NT2/D1 (cell line): ENCODE measurements around the gene RBM26.

Experiments used
- DNase-seq: peaks from one replicate; pipeline ENCODE4 v3.0.0-alpha.2; 2011; ENCODE audit warnings: low read depth, low spot score
- H3K27me3 ChIP-seq: 2 replicates; pipeline ENCODE4 v1.6.0; 2011; ENCODE audit warnings: mild to moderate bottlenecking; ENCODE audit not compliant: insufficient read length, insufficient read depth
- H3K36me3 ChIP-seq: 2 replicates; pipeline ENCODE4 v1.6.1; 2011; ENCODE audit warnings: mild to moderate bottlenecking, low read length, mixed read lengths; ENCODE audit not compliant: insufficient read depth, insufficient read length
- H3K4me1 ChIP-seq: 2 replicates; pipeline ENCODE4 v1.5.1; 2011; ENCODE audit not compliant: insufficient read depth, insufficient read length
- H3K4me3 ChIP-seq: 2 replicates; pipeline ENCODE4 v1.5.1; 2011; ENCODE audit warnings: low read depth; ENCODE audit not compliant: insufficient read length
- H3K9ac ChIP-seq: 2 replicates; pipeline ENCODE4 v1.6.0; 2011; ENCODE audit warnings: low read depth; ENCODE audit not compliant: insufficient read length
- H3K9me3 ChIP-seq: 2 replicates; pipeline ENCODE4 v1.5.1; 2011; ENCODE audit warnings: mild to moderate bottlenecking, low read length; ENCODE audit not compliant: insufficient read depth
- SUZ12 ChIP-seq: IDR thresholded peaks from 2 replicates; pipeline ENCODE4 v1.6.1; 2011; ENCODE audit not compliant: insufficient read length, insufficient read depth; ENCODE audit errors: extremely low read depth
- YY1 ChIP-seq: IDR thresholded peaks from 2 replicates; pipeline ENCODE4 v1.6.1; 2011; ENCODE audit not compliant: insufficient read length, insufficient read depth
- ZNF274 ChIP-seq: IDR thresholded peaks from 2 replicates; pipeline ENCODE4 v1.6.1; 2011; ENCODE audit warnings: mild to moderate bottlenecking, low read depth, low read length

RBM26 gene

DNA sequence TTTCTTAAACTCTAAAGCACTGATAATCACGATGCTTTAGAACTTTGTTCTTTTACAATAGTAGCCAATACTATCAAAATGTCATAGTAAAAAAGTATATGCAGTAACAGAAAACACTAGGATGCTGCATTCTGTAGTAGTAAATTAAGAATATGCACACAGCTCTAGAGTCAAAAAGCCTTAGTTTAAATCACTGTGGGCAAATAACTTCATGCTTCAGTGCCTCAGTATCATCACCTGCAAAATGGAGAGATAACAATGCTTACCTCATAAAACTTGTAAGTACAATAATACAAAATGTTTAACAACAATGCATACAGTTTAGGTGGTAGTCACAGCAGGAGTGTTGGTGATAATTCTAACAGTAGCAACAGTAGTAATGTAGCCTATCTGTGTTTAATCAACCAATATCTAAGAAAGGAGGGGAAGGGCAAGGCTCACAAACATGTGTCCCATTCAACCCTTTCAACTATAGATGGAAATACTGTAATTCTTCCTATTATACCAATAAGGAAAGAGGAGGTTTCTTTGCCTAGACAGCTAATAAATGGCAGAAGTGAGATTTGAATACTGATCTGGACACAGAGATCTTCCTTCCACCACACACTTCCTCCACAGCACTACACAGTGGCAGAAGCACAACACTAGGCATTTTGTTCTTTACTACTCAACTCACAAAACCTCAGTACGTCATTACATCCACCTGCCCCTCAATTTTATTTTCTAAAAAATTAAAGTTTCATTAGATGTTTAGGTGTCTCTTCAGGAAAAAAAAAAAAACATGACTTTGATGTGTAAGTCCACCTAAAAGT lies 4.6 kb downstream of the RBM26 start:
- H3K4me1 ChIP-seq = no peaks in the 10 kb centered on the region
- peaks cover 11% of the 10 kb centered on the region for H3K9me3 ChIP-seq
- H3K27me3 ChIP-seq = no peaks in the 10 kb centered on the region
- H3K9ac ChIP-seq = no peak overlapping the region
- DNase-seq = no peak
- no peak for TF ChIP-seq YY1
- no peak for TF ChIP-seq SUZ12
- no peak for TF ChIP-seq ZNF274
- no peak overlapping the region for H3K4me3 ChIP-seq
- H3K36me3 ChIP-seq = peaks cover 21% of the 10 kb centered on the region

DNA sequence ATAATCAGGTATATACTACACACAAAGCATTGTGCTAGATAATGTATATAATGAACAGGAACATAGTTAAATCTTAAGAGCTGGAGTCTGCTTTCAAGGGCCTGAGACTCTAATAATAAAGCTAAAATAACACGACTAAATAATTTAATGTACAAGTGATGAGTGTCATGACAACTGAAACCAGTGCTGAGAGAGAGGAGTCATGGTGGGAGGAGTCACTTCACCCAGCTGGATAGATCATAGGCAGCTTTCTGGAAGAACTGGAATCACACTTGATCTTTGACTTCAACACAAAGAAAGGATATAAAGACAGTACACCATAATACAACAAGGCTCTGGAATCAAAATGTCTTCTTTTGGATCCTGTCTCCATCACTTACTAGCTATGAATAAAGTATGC lies 7.1 kb downstream of the RBM26 start:
- Histone ChIP-seq H3K4me1 (no peaks in the 10 kb centered on the region), H3K4me3 (no peak overlapping the region), H3K36me3 (peaks cover 24% of the 10 kb centered on the region), H3K27me3 (no peaks in the 10 kb centered on the region), H3K9me3 (peaks cover 21% of the 10 kb centered on the region), H3K9ac (no peak overlapping the region)
- no peak for DNase-seq
- TF ChIP-seq ZNF274 (no peak), SUZ12 (no peak), YY1 (no peak)

DNA sequence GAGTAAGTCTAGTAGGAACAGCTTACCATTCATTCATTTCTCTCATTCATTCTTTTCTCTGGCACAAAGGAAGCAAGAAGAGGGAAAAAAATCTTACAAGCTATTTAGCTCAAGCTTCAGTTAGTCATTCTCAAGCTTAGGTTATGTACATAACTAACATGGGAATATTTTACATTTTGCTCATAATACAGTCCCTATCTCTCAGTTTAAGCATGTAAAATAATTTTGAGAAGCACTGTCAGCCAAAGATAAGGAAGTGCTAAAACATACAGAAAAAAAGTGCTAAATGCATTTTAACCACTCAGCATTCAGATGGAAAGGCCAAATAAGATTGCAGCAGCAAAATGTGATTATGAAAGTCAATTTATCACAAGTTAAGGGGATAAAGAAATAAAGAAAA lies 7.9 kb downstream of the RBM26 start:
- H3K9ac ChIP-seq = no peak overlapping the region
- DNase-seq = no peak
- H3K4me1 ChIP-seq = no peaks in the 10 kb centered on the region
- TF ChIP-seq SUZ12 (no peak), ZNF274 (no peak), YY1 (no peak)
- H3K36me3 ChIP-seq = peaks cover 25% of the 10 kb centered on the region
- H3K4me3 ChIP-seq = no peak overlapping the region
- peaks cover 21% of the 10 kb centered on the region for H3K9me3 ChIP-seq
- H3K27me3 ChIP-seq = no peaks in the 10 kb centered on the region

DNA sequence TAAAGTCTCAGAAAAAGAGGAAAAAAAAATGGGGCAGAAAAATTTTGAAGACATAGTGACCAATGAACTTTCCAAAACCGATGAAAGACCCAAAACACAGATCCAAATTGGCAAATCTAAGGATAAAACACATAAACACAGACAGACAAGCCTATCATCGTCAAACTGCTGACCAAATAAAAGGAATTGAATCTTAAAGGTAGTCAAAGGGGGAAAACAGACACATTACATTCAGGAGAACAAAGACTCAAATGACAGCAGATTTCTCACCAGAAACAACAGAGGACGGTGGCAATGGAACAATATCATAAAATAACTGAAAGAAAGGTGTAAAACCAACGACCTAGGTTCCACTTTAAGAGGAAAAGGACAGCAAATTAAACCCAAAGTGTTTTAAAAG lies 10.2 kb downstream of the RBM26 start:
- Histone ChIP-seq H3K9me3 (peaks cover 21% of the 10 kb centered on the region), H3K9ac (no peak overlapping the region), H3K4me1 (no peaks in the 10 kb centered on the region), H3K36me3 (peaks cover 28% of the 10 kb centered on the region), H3K27me3 (no peaks in the 10 kb centered on the region), H3K4me3 (no peak overlapping the region)
- TF ChIP-seq ZNF274 (no peak), SUZ12 (no peak), YY1 (no peak)
- no peak for DNase-seq

DNA sequence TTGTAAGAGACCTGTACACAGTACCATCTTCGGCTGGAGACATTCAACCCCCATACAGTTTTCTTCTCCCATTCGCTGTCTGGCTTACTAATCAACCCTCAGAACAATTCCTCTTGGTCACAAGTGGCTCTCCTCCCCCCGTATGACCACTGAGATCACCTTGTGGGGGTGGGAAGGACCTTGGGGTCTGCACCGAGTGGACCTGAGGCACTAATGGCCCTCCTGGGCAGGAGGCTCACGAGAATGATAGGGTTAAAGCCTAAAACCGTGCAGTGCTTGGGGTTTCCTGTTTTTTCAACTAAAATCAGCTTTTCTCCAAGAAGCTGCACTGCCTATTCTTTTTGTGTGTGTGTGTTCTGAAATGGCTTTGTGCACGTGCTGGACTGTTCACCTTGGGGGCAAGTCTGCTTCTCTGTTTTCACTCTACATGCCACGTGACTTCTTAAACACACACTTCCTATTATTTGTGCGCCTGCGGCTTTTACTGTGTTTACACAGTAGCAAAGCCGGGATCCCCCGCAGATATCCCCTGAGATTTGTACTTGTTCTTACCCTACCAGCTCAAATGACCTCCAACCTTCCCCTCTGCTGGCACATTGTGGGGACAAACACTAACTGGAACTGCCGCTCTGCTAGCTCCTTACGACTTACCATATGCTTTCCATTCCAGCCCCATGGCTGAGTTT lies 12.3 kb downstream of the RBM26 start:
- Histone ChIP-seq H3K4me1 (no peaks in the 10 kb centered on the region), H3K4me3 (no peak overlapping the region), H3K36me3 (peaks cover 16% of the 10 kb centered on the region), H3K9me3 (peaks cover 21% of the 10 kb centered on the region), H3K27me3 (no peaks in the 10 kb centered on the region), H3K9ac (no peak overlapping the region)
- TF ChIP-seq YY1 (no peak), ZNF274 (no peak), SUZ12 (no peak)
- DNase-seq = no peak

DNA sequence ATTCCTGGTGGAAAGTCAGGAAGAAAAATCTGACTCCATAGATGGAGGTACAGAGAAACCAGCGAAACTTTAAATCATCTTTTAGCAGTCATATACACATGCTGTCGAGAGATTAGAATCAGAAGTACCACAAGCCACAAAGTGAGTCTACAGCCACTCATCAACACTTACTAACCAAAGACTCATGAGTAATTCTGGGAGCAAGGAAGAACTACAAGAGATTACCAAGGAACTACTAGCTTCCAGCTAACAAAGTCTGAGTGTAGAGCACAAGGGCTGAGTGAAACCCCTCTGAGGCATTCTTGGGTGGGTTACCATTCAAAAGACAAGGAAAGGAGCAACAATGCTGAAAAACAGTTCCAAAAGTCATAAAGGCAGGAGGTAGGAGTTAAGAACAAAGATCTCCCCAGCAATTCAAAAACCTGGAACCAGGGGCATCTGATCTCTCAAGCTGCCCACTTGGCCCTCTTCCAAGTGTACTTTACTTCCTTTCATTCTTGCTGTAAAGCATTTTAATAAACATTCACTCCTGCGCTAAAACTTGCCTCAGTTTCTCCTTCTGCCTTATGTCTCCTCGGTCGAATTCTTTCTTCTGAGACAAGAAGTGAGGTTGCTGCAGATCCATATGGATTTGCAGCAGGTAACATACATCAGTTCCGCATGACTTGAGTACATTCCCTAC lies 13.0 kb downstream of the RBM26 start:
- H3K9me3 ChIP-seq = peaks cover 21% of the 10 kb centered on the region
- no peaks in the 10 kb centered on the region for H3K27me3 ChIP-seq
- peaks cover 13% of the 10 kb centered on the region for H3K36me3 ChIP-seq
- no peak for DNase-seq
- no peak for TF ChIP-seq SUZ12
- TF ChIP-seq ZNF274 = no peak
- TF ChIP-seq YY1 = no peak
- no peaks in the 10 kb centered on the region for H3K4me1 ChIP-seq
- H3K9ac ChIP-seq = no peak overlapping the region
- no peak overlapping the region for H3K4me3 ChIP-seq

DNA sequence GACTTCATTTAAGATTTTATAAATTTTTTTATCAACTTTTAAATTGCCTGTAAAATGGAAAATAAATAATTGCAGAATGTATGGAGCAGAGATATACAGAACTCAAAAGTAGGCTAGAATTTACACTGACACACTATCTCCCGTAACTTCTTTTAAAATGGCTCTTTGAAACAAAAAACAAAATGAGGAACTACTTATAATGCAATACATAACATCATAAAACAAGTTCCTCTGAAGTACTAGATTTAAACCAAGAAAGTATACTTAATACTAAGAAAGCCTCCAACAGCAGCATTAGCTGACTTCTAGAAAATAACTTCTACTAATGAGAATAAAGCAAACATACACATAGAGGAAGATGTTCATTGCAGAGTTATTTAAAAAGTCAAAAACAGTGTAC lies 17.0 kb downstream of the RBM26 start:
- H3K36me3 ChIP-seq = peaks cover 10% of the 10 kb centered on the region
- no peaks in the 10 kb centered on the region for H3K27me3 ChIP-seq
- H3K9me3 ChIP-seq = no peaks in the 10 kb centered on the region
- H3K4me1 ChIP-seq = no peaks in the 10 kb centered on the region
- TF ChIP-seq ZNF274 (no peak), SUZ12 (no peak), YY1 (no peak)
- DNase-seq = no peak
- no peak overlapping the region for H3K4me3 ChIP-seq
- H3K9ac ChIP-seq = no peak overlapping the region
